Activated CD4-positive, CD25-positive, alpha-beta regulatory T cell (primary cell): ENCODE results near the gene HDC.

Source experiments
- DNase-seq, 4 experiments: peaks; one replicate each; lab custom pipeline; 2025; lab: John Stamatoyannopoulos, UW

Gene HDC, protein sequence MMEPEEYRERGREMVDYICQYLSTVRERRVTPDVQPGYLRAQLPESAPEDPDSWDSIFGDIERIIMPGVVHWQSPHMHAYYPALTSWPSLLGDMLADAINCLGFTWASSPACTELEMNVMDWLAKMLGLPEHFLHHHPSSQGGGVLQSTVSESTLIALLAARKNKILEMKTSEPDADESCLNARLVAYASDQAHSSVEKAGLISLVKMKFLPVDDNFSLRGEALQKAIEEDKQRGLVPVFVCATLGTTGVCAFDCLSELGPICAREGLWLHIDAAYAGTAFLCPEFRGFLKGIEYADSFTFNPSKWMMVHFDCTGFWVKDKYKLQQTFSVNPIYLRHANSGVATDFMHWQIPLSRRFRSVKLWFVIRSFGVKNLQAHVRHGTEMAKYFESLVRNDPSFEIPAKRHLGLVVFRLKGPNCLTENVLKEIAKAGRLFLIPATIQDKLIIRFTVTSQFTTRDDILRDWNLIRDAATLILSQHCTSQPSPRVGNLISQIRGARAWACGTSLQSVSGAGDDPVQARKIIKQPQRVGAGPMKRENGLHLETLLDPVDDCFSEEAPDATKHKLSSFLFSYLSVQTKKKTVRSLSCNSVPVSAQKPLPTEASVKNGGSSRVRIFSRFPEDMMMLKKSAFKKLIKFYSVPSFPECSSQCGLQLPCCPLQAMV

DNA sequence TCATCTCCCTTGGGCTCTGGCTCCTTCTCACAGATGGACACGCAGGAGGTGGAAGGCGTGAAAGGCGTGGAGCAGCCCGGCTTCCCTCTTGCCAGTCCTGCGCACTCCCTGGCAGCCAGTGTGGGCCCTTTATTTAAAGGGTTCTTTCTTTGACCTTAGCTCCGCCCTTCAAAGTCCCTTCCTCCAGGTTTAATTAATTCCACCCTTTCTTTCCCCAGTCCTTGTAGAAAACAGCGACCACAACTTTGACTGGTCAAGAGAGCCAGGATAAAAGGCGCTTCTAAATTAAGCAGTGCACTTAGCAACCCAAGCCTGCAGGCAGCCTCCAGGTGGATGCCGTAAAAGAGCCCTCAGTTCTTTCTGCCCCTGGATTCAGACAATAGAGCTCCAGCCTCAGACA lies at the start of gene HDC:
Gene HDC (minus strand): TSS at position 107 of the 400 bp plus-strand sequence. CDS start 103 bp downstream, at position 4.
- DNase-seq = no peak

DNA sequence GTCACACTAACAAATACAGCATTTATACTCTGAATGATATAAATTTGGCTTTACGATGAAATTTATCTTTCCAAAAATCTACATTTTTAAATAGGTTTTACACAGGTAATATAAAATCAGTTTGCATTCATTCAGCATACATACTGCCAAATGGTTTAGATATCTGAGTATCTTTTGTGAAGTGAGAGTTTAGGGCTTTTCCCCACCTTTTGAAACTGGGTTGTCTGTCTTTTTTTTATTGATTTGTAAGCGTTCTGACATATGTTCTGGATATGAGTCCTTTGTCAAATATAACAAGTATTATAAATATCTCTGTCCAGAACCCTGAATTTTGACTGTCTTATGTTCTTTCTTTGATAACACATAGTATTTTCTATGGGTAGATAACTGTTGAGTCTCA lies 47.1 kb upstream of the HDC start:
- DNase-seq = no peak

DNA sequence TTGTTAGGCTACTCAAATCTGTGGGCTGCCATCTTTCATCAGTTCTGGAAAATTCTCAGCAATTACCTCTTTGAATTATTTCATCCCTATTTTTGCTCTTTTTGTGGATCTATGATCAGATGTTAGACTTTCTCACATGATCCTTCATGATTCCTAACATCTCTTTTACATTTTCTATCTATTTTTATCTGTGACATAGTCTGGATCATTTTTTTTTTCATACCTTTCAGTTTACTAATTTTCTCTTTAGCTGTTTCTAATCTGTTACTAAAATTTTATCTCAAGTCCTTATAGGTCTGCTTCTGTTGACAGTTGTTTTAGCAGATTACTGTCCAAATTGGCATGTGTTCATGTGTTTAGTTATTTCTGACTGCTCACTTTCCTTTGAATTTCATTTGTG lies 42.3 kb upstream of the HDC start:
- DNase-seq = no peak

DNA sequence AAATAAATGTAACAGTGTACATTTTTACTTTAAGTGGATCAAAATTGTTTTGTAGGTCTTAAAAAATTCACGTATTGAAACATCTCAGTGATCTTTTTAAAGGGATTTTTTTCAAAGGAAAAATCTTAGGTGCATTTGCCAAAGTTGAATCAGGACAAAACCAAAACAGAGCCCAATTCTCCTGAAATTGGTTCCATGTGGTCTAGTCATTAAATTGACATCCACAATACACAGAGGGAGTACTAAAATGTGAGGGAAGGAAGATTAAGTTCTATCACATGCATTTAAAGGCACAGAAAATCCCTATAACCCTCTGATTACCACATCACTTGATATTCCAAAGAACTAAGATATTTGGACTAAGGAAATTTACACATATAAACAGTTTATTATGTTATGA lies 39.3 kb upstream of the HDC start:
- no peak for DNase-seq

DNA sequence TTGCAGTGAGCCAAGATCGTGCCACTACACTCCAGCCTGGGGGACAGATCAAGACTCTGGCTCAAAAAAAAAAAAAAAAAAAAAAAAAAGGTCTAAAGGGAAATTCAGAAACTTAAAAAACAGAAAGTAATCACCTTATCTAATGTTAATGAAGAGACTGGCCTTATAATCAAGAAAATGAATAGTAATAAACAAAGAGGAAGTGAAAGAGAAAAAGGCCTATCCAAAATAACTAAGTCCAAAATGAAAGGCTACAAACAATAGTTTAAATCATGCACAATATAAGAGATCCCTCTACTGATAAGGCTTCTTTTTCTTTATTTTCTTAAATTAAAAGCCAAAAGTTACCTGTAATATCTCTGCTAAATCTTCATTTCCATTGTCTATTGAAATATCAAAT lies 37.1 kb upstream of the HDC start:
- no peak for DNase-seq

DNA sequence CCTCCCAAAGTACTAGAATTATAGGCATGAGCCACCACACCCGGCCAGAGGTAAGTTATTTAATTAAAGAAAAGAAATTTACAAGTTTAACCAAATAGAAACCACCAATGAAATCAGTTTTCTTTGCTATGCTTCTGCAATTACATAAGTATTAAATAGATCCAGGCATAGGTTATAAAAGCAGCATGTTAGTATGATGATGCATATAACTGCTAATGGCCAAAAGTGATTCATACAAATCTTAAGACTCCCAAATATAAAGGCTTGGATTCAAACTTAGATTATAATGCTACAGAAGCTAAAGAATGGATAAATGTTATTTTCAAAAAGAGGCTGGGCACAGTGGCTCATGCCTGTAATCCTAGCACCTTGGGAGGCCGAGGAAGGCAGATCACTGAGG lies 32.8 kb upstream of the HDC start:
- no peak for DNase-seq

DNA sequence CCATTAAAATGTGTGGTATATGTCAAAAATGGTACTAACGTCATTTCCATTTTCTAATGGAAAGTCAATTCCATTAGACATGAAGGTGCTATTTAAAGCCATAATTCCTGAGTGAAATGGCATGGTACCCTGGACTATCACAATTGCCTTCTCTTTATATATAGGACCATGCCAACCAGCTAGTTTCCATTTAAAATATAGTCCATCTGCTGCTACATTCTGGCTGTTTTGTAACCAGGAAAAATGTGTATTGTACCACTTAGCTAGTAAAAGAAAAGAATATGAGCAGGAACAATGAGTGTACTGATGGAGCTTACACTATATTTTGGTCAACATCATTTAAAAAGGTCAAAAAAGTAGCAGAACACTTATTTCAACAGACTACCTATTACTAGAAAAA lies 30.4 kb upstream of the HDC start:
- DNase-seq = no peak

DNA sequence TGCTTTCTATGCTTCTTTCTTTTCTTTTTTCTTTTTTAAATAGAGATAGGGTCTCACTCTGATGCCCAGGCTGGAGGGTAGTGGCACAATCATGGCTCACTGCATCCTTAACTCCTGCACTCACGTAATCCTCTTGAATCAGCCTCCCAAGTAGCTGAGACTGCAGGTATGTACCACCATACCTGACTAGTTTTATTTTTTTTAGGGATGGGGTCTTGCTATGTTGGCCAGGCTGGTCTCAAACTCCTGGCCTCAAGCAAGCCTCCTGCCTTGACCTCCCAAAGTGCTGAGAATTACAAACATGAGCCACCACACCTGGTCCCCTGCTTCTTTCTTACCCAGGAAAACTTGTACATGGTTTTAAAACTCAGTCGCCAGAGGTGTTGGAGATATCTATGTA lies 24.2 kb upstream of the HDC start:
- no peak for DNase-seq

DNA sequence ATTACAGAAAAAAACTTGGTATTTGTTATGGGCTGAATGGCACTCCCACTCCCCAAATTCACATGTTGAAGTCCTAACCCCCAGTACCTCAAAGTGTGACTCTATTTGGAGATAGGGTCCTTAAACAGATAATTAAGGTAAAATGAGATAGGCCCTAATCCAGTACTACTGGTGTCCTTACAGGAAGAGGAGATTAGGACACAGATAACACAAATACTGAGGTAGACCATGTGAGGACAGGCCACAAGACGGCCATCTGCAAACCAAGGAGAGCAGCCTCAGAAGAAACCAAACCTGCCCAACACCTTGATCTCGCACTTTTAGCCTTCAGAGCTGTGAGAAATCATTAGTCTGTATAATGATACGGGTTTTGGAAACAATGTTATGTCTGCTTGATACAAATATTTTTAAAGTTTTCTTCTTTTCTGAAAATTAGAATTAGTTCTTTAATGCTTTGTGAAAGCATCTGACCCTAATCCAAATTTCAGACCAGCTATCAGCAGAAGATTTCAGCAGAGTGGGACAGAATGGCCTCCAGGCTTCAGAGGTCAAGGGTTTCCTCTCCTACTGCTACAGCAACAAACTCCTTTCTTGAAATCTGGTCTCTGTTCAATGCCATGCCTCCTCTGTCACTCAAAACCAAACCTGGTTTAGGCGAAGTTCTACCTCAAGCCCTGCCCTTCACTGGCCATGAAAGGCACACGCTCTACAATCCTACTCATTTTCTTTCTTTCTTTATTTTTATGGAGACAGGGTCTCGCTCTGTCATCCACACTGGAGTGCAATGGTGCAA lies 22.0 kb upstream of the HDC start:
- no peak for DNase-seq

DNA sequence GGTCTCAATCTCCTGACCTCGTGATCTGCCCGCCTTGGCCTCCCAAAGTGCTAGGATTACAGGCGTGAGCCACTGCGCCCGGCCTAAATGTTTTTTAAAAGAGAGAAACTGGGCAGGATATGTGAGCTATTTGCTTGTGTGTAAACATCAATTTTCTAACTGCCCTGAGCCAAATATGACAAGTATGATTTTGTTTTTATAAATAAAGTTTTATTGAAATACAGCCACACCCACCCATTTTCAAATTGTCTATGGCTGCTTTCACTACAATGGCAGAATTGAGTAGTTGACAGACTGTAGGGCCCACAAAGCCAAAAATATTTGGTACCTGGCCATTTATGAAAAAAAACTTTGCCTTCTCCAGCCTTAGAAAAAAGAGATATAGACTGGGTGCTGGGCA lies 15.9 kb upstream of the HDC start:
- DNase-seq = no peak

DNA sequence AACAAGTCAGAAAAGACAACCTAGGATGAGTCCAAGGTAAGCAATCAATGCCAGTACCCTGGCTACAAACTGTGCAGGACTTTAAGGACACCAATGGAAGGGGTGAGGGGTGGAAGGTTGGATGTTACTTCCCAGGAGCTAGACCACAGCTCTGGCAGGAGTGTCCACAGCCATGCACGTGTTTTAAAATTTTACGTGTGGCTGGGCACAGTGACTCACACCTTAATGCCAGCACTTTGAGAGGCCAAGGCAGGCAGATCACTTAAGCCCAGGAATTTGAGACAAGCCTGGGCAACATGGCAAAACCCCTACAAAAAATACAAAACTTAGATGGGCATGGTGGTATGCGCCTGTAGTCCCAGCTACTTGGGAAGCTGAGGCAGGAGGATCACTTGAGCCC lies 14.7 kb upstream of the HDC start:
- no peak for DNase-seq

DNA sequence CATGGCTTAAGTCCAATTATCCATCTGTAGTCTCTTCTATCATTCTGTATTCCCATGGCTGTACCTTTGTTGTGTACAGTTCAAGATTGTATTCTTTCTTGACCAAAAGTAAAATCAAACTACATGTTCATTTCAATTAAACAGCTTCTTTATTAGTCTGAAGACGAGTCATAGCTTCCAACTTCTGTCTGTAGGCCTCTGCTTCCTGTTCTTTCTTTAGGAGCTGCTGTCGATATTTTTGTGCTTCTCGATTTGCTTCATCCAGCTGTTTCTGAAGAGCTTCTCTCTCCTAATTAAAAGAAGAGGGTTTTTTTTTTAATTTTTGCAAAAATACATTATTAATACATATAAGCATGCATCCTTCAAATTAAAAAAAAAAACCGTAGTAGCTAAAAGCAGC lies 13.0 kb upstream of the HDC start:
- no peak for DNase-seq

DNA sequence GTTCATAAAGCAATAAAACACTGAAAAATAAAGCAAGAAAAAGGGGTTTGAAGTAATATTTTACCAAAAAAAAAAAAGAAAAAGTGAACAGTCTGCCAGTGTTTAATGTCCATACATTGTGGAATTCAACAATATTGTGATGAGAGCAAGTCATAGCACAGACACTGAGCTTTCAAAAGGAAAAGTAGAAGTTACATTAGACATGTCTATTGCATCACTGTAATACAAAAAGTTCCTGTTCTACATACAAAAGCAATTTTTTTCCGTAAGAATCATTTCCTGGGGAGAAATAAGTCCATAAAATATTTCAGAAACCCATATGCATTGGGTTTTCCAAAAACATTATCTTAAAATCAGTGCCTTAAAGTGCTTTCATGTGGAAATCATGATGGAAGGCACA lies 11.8 kb upstream of the HDC start:
- DNase-seq = no peak

DNA sequence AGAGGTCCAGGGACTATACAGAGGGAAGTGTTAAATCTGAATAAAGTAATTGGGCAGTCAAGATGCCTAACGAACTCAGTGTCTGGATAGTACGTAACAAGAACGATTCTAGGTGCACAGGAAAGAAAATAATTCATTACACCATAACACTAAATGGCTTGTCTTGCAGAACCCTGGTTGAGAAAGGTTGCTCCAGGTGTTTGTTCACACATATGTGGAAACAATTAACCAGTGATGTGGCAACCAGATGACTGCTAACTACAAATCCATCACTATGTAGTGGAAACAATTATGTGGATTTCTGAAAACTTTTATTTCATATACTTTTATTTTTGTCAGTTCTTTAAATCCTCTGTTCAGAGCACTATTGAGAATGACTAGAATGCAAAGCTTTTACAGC lies 10.4 kb upstream of the HDC start:
- DNase-seq = no peak

DNA sequence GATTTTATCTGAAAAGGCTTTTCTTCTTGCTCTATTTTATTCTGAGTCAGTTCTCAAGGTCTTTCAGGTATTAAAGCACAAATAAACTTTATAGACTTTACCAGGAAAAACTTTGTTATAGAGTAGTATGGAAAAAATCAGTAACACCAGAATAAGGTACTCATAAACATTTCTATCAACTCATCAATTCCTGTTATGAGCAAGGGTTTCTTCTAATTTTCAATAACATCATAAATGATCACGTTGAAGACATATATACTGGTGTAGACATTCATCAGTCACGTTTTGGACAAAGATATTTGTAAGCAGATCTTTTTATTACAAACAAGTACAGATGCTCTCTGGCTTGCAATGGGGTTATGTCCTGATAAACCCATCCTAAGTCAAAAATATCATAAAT lies 9.6 kb upstream of the HDC start:
- no peak for DNase-seq

DNA sequence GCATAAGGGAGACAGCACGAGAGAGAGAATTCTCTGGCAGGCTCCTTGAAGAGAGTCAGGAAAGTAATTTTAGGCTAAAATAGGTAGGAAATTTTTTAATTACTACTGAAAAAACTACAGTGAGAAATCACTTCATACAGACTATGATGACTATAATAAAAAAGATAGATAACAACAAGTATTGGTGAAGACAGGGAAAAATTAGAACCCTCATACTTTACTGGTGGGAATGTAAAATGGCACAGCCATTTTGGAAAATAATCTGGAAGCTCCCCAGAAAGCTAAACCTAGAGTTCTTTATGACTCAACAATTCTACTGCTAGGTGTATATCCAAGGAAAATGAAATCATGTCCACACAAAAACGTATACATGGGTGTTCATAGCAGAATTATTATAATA lies 2.1 kb upstream of the HDC start:
- DNase-seq = no peak

DNA sequence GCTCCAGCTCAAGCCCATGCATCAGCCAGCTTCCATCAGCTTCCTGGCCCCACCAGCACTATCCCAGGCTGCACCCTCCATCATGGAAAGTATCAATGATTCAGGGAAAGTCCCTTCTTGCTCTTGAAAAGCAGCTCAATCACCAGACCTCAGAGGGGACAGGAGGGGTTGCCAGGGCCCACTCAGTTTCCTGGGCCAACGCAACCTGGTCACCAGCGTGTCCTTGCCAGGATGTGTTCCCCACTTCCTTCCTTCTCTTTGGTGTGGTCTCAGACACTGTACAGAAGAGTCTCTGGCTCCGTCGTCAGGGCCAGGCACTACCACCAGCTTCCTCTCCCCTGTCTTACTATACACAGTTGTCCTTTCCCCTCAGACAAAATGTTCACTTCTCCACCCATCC lies 3.0 kb downstream of the HDC start:
- no peak for DNase-seq

DNA sequence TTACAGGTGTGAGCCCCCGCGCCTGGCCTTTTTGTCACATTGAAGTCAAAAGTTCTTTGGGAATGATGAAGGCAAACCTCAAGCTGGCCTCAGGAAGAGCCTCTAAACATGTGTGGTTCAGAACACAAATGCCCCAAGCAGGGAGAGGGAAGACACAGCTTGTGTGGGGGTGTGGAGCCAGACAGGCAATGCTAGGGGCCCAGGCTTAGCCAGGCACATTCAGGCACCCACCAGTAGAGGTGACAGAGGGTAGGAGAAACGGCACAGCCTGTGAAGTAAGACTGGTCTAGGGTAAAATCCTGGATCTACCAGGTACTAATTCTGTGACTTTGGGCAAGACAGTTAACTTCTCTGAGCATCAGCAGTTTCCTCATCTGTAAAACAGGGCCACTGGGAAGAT lies 3.5 kb downstream of the HDC start:
- DNase-seq = no peak

DNA sequence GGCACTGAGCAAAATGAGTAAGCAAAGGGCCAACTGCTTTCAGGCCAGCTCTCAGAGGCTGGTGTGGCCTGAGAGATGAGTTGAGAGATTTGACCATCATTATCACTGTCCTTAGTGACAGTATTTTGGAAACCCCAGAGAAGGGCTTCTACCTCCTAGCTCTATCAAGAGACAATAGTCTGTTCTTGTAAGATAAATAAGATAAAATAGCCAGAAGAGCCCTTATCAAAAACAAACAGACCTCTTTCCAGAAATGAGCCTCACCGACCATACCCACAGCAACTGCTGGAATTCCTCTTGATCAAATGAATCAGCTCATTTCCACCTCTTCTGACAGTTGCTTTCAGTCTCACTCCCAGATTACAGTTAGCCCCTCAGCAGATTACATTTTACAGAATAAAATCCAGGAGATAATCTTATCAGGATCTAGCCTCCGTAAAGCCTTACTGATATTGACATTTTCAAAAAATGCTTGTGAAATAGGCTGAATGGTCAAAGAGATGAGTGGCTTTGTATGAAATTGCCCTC lies 4.5 kb downstream of the HDC start:
- DNase-seq = no peak

DNA sequence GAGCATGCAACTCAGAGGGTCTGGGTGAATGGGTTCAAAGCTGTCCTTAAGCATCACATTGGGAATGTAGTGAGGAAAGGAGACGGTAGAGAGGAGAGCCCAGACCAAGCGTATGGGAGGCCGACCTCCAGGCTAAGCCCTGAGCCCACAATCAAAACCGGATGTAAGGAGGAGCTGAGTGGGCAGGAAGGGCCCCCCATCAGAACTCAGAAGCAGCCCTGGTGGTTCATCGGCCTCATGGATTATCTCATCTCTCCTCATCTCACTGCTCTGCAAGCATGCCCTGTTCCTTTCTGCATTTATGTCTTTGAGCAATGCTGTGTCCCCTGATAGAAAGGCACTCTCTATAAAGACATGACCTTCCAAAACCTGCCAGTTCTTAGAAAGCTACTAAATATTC lies 6.2 kb downstream of the HDC start:
- no peak for DNase-seq

DNA sequence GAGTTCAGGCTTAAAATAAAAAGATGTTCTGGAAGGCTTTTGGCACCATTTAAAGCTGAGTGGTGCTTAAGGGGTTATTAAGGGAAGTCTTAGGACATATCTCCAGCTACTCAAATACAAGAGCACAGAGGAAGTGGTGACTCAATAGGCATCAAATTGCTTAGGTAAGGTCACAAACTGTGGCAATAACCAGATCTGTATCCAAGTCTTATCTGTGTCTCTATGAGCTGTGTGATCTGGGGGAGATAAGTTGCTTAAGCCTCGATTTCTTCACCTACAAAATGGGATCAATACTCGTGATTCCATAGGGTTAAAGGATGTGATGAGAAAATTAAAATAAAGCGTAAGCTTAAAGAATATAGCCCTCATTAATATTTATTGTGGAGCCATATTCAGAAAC lies 7.6 kb downstream of the HDC start:
- no peak for DNase-seq

DNA sequence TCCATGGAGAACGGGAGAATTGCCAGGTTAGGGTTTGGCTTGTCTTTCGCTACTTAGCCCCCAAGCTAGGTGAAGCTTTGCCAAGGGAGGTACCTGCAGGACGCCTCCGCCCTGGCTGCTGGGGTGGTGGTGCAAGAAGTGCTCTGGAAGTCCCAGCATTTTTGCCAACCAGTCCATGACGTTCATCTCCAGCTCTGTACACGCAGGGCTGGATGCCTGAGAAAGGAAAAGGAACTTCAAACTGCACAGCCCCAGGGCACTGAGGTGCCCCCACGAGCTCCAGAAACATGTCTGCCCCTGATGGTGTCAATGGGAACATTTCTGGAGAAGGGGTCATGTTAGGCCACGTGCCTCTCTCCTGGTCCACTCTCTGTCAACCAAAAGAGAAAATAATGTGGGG lies 8.2 kb downstream of the HDC start:
- DNase-seq = no peak
